Measurements from ENCODE around the gene KARS1.
A peak's percentile ranks its signal among the peaks of the same experiment; 100 is the strongest.

The KARS1 gene

DNA sequence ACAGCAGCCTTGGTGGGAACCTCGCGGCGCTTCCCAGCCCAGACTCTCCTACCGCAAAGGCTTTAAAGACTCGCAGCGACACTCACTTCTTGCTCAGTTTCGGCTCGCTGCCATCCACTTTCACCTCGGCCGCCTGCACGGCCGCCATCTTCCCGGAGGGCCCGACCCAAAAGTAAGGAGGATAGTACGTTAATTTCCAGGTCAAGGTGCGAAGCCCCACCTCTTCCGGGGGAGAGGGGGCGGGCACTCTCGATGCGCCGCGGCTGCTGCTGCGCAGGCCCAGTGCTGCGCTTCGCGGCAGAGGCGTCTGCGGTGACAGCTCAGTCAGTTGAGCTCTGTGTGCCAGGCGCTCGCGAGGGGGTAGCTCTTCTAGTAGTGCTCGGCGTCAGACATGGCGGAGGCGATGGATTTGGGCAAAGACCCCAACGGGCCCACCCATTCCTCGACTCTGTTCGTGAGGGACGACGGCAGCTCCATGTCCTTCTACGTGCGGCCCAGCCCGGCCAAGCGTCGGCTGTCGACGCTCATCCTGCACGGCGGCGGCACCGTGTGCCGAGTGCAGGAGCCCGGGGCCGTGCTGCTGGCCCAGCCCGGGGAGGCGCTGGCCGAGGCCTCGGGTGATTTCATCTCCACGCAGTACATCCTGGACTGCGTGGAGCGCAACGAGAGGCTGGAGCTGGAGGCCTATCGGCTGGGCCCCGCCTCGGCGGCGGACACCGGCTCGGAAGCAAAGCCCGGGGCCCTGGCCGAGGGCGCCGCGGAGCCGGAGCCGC lies at the start of gene KARS1, which contains the start of gene TERF2IP:
KARS1 (minus strand) TSS at position 174 of the 773 bp plus-strand sequence; CDS start at position 148, 26 bp downstream.
TERF2IP (plus strand) TSS at position 282 of the 773 bp plus-strand sequence; CDS start at position 392, 110 bp downstream.
- DNase-seq: peak; percentile 76 to 92

DNA sequence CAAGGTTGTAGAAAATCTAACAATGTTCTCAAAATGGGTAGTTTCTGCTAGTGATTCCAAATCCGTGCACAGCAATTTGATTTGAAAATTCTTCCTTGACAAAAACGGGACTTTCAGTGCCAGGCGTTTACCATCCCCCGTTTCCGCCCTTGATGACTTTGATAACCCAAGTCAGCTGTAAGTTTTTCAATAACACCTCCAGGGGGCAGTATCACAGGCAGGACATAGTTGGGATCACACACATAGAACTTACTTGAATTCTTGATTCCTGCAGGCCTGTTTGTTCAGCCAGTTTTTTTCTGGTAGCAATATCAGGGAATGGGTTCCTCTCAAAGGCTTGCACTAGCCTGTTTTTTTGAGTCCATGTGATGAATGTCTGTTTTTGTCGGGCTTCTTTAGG lies 48.2 kb upstream of the KARS1 start:
- DNase-seq: peak in 1 of 2 experiments; percentile 43

DNA sequence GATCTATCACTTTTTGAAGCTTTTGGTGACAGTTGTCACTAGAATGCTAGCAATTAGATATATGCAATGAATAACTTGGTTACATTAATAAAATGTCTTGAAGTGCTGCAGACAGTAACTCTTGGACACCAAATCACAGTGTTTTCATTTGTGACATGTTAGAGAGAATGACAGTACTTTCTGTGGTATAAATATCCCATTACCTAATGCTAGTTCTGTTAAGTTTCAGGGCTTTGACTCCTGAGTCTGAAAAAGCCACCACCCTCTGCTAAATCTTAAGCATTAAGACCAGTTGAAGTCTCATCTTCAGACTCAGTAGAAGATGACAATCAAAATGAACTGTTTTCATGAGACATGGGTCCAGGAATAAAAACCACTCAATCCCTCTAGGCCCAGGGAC lies 39.9 kb upstream of the KARS1 start:
- DNase-seq: no peak

DNA sequence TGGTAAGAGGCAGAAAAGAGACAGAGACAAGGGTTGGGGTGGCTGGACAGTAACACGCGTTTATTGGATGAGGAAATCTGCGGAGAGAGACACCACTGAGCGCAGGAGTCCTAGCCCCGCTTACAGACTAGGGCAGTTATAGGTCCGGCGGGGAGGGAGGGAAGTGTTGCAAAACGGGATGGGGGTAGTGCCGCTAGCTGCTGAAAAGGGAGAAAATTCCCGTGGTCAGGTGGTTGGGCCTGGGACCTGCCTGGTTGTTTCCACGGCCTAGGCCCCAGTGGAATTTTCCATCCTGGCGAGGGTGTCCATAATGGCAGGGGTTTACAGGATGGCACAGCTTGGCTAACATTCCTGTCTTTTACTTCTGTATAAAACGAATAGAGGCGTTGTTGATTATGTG lies 34.8 kb upstream of the KARS1 start:
- no peak for DNase-seq

DNA sequence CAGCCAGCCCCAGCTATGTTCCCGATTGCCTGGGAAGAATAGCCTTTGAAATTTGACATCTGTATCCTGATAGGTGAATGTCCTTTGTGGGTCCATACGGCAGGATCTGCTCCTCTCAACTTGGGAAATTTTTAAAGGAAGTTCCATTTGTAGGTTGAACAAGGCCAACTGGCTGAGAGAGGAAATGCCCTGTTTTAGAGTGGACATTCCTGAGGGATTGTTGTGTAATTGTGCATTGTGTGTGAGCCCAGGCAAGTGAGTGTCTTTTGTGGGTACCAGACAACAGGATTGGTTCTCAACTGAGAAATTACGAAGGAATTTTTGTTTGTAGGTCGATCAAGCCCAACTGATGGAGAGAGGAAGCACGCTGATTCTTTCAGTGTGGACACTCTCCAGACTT lies 31.9 kb upstream of the KARS1 start:
- DNase-seq: no peak

GRCh38 chr16:75676909-75677308 lies 29.4 kb upstream of the KARS1 start, which contains the start of gene CPHXL2:
CPHXL2 (minus strand) TSS chr16:75677009; CDS start chr16:75676999, 10 bp downstream.
- DNase-seq: no peak

DNA sequence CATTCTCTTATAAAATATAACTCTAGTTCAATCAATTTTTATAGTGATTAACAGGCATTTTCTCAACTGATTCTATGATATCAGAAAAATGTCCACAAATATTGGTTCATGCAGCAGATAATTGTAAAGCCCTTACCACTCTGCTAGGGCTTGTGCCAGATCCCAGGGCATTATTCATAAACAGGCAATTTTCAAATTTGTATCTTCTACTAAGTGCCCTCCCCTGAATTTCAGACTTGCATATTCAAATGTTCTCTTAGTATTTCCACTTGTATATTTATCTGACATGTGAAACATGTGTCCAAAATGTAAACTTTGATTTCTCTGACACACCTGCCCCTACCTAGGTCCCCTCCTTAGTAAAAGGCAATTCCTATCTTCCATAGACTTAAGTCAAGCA lies 20.0 kb upstream of the KARS1 start:
- DNase-seq: peak in 1 of 2 experiments; percentile 1

- no peak for DNase-seq
Observed at GRCh38 chr16:75660726-75661302, 13.3 kb upstream of the KARS1 start.

GRCh38 chr16:75660321-75660720 lies 12.9 kb upstream of the KARS1 start:
- DNase-seq: no peak

DNA sequence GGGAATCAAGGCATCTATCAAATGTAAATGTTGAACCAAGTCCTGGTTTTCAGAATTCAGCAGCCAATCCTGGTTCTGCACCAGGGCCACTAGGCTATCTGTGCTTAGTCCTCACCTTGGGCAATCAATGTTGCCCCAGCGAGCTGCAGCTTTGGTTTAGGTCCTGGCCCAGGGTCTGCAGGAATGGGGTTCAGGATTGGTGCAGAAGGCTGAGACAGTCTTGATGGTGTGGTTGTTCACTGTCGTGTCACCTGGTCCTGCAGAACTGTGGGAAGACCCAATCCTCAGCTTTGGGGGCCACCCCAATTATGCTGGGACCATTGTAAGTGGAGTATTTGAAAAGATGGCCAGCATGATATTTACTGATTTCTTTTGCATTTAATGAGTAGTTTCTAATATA lies 10.7 kb upstream of the KARS1 start:
- DNase-seq: no peak

- no peak for DNase-seq
Observed at GRCh38 chr16:75653922-75654321, 6.5 kb upstream of the KARS1 start.

DNA sequence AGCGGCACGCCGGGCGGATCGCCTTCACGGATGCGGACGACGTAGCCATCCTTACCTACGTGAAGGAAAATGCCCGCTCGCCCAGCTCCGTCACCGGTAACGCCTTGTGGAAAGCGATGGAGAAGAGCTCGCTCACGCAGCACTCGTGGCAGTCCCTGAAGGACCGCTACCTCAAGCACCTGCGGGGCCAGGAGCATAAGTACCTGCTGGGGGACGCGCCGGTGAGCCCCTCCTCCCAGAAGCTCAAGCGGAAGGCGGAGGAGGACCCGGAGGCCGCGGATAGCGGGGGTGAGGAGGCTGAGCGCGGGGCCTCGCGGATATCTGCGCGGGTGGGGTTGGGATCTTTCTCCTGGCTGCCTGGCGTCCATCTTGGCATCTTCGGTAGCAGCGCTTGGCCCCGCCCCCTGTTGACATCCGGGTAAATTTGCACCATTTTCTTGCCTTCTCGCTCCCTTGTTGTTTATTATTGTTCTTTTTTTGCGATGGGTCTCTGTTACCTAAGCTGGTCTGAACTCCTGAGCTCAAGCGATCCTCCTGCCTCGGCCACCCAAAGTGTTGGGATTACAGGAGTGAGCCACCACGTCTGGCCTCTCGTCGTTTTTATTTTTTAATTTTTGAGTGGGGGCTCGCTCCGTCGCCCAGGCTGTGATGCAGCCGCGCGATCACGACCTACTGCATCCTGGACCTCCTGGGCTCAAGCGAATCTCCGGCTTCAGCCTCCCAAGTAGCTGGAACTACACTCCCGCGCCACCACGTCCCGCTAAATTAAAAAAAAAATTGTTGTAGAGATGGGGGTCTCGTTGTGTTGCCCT lies 1.0 kb upstream of the KARS1 start:
- peak; percentile 58 to 77 for DNase-seq

GRCh38 chr16:75647112-75647491 lies 363 bp downstream of the KARS1 start:
- DNase-seq: no peak

DNA sequence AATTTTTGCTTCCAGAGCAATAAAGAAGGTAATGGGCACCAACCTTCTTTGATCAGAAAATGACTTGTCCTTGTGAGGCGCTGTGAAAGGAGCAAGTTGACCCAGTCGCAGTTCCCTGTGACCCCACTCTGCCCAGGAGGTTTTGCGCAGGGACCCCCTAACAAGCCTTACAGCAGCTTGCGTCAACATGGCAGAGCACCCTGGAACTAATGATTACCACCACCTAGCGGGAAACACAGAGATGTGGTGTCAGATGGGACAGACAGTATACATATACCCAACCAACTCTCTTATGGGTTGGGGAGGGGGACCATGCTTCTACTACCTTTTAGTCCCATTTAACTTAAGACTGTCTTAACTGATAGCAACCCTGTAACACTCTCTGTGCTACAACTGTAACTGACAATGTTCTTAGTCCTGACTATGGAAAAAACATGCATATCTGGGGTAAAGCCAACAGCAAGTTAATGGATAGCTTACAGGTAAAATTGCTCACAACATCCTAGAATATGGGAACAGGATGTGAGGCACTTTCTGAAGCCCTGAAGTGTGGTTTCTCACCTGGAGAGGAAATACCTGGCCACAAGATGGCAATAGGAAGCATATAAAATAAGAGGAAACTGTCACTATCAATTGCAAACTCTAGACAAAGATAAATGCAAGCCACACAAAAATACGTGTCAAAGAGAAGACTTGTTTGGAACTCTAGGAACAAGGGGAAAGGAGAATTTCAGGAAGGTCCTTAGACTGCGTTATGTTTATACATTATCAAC lies 3.0 kb downstream of the KARS1 start:
- DNase-seq: no peak

- DNase-seq: no peak
Observed at GRCh38 chr16:75640598-75640997, 6.9 kb downstream of the KARS1 start.

GRCh38 chr16:75635036-75635435 lies 12.4 kb downstream of the KARS1 start:
- DNase-seq: no peak

- no peak for DNase-seq
Observed at GRCh38 chr16:75632857-75633256, 14.6 kb downstream of the KARS1 start.

- DNase-seq: no peak
Observed at GRCh38 chr16:75630052-75630451, 17.4 kb downstream of the KARS1 start.

GRCh38 chr16:75629132-75629531 lies 18.3 kb downstream of the KARS1 start:
- DNase-seq: no peak

DNA sequence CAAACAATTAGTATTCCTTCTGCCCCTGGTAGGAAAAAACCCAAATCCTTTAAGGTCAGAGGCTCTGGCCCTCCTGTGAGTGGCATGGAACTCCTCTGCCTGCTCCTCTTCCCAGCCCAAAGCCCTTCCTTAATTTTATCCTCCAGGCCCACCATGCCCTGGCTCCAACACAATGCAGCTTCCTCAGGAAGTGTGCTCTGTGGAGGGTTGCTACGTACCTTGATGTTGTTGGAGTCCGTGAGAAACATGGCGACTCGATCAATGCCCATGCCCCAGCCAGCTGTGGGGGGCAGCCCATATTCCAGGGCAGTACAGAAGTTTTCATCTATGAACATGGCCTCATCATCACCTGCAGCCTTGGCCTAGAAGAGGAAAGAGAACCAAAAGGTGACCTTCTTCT lies 19.1 kb downstream of the KARS1 start:
- DNase-seq: no peak

DNA sequence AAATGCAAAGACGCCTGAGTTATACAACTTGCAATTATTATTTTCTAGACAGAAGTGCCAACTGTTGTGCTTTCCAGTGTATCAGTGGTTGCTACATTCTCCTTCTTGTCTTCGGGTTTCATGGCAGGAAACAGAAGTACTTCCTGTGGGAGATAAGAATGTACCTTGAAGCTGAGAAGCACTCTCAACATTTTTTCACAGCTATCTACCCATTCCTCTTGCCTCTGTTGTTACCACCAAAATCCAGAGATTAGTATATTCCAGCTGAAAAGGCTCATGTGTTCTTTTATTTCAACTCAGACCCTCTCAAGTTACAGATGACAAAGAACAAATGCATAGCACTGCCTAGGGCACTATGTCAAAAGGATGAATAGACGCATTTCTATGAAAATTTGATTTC lies 19.6 kb downstream of the KARS1 start:
- DNase-seq: no peak

DNA sequence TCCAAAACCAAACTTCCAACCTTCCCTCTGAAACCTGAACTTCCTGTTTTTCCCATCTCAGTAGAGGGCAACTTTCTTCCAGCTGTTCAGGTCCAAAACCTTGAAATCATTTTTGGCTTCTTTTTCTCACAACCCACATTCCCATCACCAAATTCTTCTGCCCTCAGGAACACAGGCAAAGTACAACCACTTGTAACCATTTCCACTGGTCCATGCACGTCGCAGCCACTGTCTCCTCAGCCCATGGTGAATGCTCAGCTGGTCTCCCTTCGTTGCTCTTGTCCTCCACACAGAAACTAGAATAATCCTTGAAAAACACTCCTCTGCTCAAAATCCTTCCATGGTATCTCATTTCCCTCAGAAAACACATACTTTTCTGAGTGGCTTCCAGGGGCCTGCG lies 20.7 kb downstream of the KARS1 start:
- DNase-seq: no peak

GRCh38 chr16:75624921-75625334 lies 22.5 kb downstream of the KARS1 start:
- no peak for DNase-seq
